H1 (cell line): Measurements from ENCODE around the gene DEGS1. TPM values are rescaled to one million over a fixed set of nuclear protein-coding genes. Genes with fewer than 3 reads are reported as not detected.

Source experiments
- BRCA1 ChIP-seq: IDR thresholded peaks from 2 replicates; pipeline ENCODE4 v1.6.1; 2012; ENCODE audit warnings: low read depth, low read length, improper control_type of control experiment
- RAD21 ChIP-seq, 2 experiments: IDR thresholded peaks in 1 of 2; conservative IDR thresholded peaks in 1 of 2; 2 replicates each; pipeline ENCODE4 v1.6.1; 2011; ENCODE audit warnings: low read depth in 2 of 2, low read length in 2 of 2, improper control_type of control experiment in 1 of 2, inconsistent platforms in 1 of 2, mild to moderate bottlenecking in 1 of 2, moderate library complexity in 1 of 2
- SUZ12 ChIP-seq: fragments of 200-600 bp; sonication (generic); IDR thresholded peaks from 2 replicates; pipeline ENCODE4 v1.6.1; 2012; ENCODE audit warnings: mild to moderate bottlenecking, inconsistent platforms, low read length, moderate library complexity, mixed read lengths
- polyA plus RNA-seq, 7 experiments: library from polyadenylated mRNA; depleted of rRNA in 3 of 7; stranded (reverse) in 5 of 7; unstranded in 2 of 7; fragments of >200 nt in 5 of 7; fragments of 200-250 nt in 2 of 7; gene quantifications; 1 replicate in 5 of 7; 2 replicates in 1 of 7; 4 replicates in 1 of 7; pipeline versions ENCODE4 v1.2.1 to v1.2.3, GENCODE V29; 2011 to 2013; ENCODE audit warnings: missing spikeins in 2 of 7, mixed read lengths in 2 of 7
- total RNA-seq: library from RNA; stranded (reverse); fragmentation: NEBNext Ultra II Directional; extraction: Animal tissue kit (Norgen Biotek cat#: 25700); gene quantifications from 2 replicates; pipeline ENCODE4 v1.2.1, GENCODE V29; 2021

The DEGS1 gene
- total and polyA plus RNA-seq, 2 of the 8 experiments (the other 6 are each of a cell fraction or from before 2014, with no cell fraction given): 46.1 to 114 TPM

GRCh38 chr1:224219011-224219611 is 36.1 kb downstream of the DEGS1 start (continued):
- TF ChIP-seq BRCA1 (no peak), RAD21 (IDR thresholded peaks at IDR 0.05 in 1 of 2, conservative IDR thresholded peaks at IDR 0.05 in 1 of 2; ENCODE audit: low read depth in 2 of 2, low read length in 2 of 2) (no peak), SUZ12 (no peak)
